GM19351 (cell line): ENCODE measurements around the gene KRT80.
"Not testable (repeated sequence)": the region's sequence is repeated elsewhere in the genome, so short reads cannot be mapped to it uniquely, and the experiment has no call there.

Experiments used
- ATAC-seq: cut with Tn5 transposase; IDR thresholded peaks from one replicate; pipeline ENCODE4 v1.9.1; 2021; ENCODE audit warnings: mild to moderate bottlenecking, moderate library complexity; ENCODE audit not compliant: unreplicated experiment

Gene KRT80

GRCh38 chr12:52191841-52192791, at the start of gene KRT80:
Gene KRT80 (minus strand): TSS chr12:52192014. CDS start chr12:52191902, 112 bp downstream.
- no peak for ATAC-seq

GRCh38 chr12:52241205-52241842, 49.5 kb upstream of the KRT80 start:
- no peak for ATAC-seq

GRCh38 chr12:52240247-52240646, 48.4 kb upstream of the KRT80 start:
- not testable (repeated sequence) for ATAC-seq

GRCh38 chr12:52239767-52240166, 48.0 kb upstream of the KRT80 start:
- no peak for ATAC-seq

GRCh38 chr12:52238916-52239646, 47.3 kb upstream of the KRT80 start:
- no peak for ATAC-seq

- no peak for ATAC-seq
Measured at GRCh38 chr12:52238207-52238840, 46.5 kb upstream of the KRT80 start.

- ATAC-seq = no peak
Measured at GRCh38 chr12:52236386-52237050, 44.7 kb upstream of the KRT80 start.

- ATAC-seq = no peak
Measured at GRCh38 chr12:52235822-52236361, 44.1 kb upstream of the KRT80 start.

GRCh38 chr12:52235001-52235764, 43.4 kb upstream of the KRT80 start:
- no peak for ATAC-seq

- no peak for ATAC-seq
Measured at GRCh38 chr12:52234223-52234810, 42.5 kb upstream of the KRT80 start.

GRCh38 chr12:52233462-52234207, 41.8 kb upstream of the KRT80 start:
- ATAC-seq = no peak

GRCh38 chr12:52232674-52233461, 41.1 kb upstream of the KRT80 start, which contains the start of gene KRT7:
Gene KRT7 (plus strand): TSS chr12:52233243. CDS start chr12:52233297, 54 bp downstream.
- no peak for ATAC-seq

- no peak for ATAC-seq
Measured at GRCh38 chr12:52232203-52232673, 40.4 kb upstream of the KRT80 start.

- ATAC-seq = no peak
Measured at GRCh38 chr12:52231305-52232202, 39.7 kb upstream of the KRT80 start.

- ATAC-seq = no peak
Measured at GRCh38 chr12:52230364-52231281, 38.8 kb upstream of the KRT80 start.
